Caco-2 (cell line): ENCODE measurements around the gene MTRF1L. TPM values are rescaled to one million over a fixed set of nuclear protein-coding genes. Genes with fewer than 3 reads are reported as not detected.
A peak's percentile ranks its signal among the peaks of the same experiment; 100 is the strongest.

Source experiments
- BruUV-seq: library from RNA; stranded (reverse); fragments of 400-500 nt; replicated peaks from 2 replicates; lab custom pipeline; 2021; lab: Mats Ljungman, UMichigan
- CTCF ChIA-PET: fragments of 300-600 bp; sonication (Branson Sonifier 250); formaldehyde crosslinking; loops from one replicate; lab custom pipeline; 2022; ENCODE audit warnings: antibody characterized with exemption; lab: Charles Lee
- POLR2A ChIA-PET: fragments of 300-600 bp; sonication (Branson Sonifier 250); formaldehyde crosslinking; loops from one replicate; lab custom pipeline; 2022; ENCODE audit warnings: antibody characterized with exemption; lab: Charles Lee
- DNase-seq, 2 experiments: peaks; one replicate each; pipeline versions ENCODE4 v3.0.0 to v3.0.0-alpha.2; 2020 to 2022
- H3K27me3 ChIP-seq: replicated peaks from 2 replicates; pipeline ENCODE4 v1.6.0; 2011; ENCODE audit warnings: low read length; ENCODE audit not compliant: control insufficient read depth, insufficient read depth
- H3K36me3 ChIP-seq: 2 replicates; pipeline ENCODE4 v1.5.1; 2011; ENCODE audit warnings: low read length; ENCODE audit not compliant: control insufficient read depth, insufficient read depth
- H3K4me1 ChIP-seq: fragments of 250-450 bp; sonication (Bioruptor Pico); 2 replicates; pipeline ENCODE4 v1.5.1; 2020; ENCODE audit warnings: mild to moderate bottlenecking
- H3K4me3 ChIP-seq: 2 replicates; pipeline ENCODE4 v1.5.1; 2011; ENCODE audit warnings: low read depth, mild to moderate bottlenecking, control low read depth, low read length
- H3K9me3 ChIP-seq: fragments of 250-450 bp; sonication (Bioruptor Pico); 2 replicates; pipeline ENCODE4 v1.5.1; 2020; ENCODE audit warnings: mild to moderate bottlenecking, moderate library complexity
- H3K27ac Mint-ChIP-seq: one replicate; pipeline ENCODE4 v1.8.0; 2022; ENCODE audit warnings: mixed read lengths; ENCODE audit not compliant: unreplicated experiment
- H3K27me3 Mint-ChIP-seq: one replicate; pipeline ENCODE4 v1.8.0; 2022; ENCODE audit warnings: mixed read lengths; ENCODE audit not compliant: insufficient read depth, unreplicated experiment
- H3K36me3 Mint-ChIP-seq: one replicate; pipeline ENCODE4 v1.8.0; 2022; ENCODE audit warnings: mild to moderate bottlenecking, mixed read lengths; ENCODE audit not compliant: insufficient read depth, unreplicated experiment
- H3K4me1 Mint-ChIP-seq: one replicate; pipeline ENCODE4 v1.8.0; 2022; ENCODE audit warnings: low read depth, mixed read lengths; ENCODE audit not compliant: unreplicated experiment
- H3K4me3 Mint-ChIP-seq: one replicate; pipeline ENCODE4 v1.8.0; 2022; ENCODE audit warnings: mild to moderate bottlenecking, moderate library complexity, mixed read lengths; ENCODE audit not compliant: unreplicated experiment
- H3K9me3 Mint-ChIP-seq: one replicate; pipeline ENCODE4 v1.8.0; 2022; ENCODE audit warnings: mixed read lengths; ENCODE audit not compliant: unreplicated experiment
- CTCF ChIP-seq, 2 experiments: fragments of 200-600 bp in 1 of 2; IDR thresholded peaks; 1 replicate in 1 of 2; 2 replicates in 1 of 2; pipeline versions ENCODE4 v1.5.1 to v1.8.0; 2011 to 2022; ENCODE audit warnings: antibody characterized with exemption in 1 of 2, control low read depth in 1 of 2, inconsistent platforms in 1 of 2, low read depth in 1 of 2, low read length in 1 of 2, mild to moderate bottlenecking in 1 of 2, moderate library complexity in 1 of 2; ENCODE audit not compliant: insufficient read depth in 1 of 2, severe bottlenecking in 1 of 2, unreplicated experiment in 1 of 2
- intact Hi-C: fragments of 100-400 bp; cut with micrococcal nuclease; formaldehyde crosslinking; loops from one replicate; pipeline ENCODE4 v1.10.0; 2022; ENCODE audit not compliant: unreplicated experiment
- total RNA-seq: library from RNA; stranded (reverse); gene quantifications from 2 replicates; pipeline ENCODE4 v1.2.3, GENCODE V29; 2022

The MTRF1L gene
- total RNA-seq, 1 experiment from 2014 or later: 24.4 TPM

DNA sequence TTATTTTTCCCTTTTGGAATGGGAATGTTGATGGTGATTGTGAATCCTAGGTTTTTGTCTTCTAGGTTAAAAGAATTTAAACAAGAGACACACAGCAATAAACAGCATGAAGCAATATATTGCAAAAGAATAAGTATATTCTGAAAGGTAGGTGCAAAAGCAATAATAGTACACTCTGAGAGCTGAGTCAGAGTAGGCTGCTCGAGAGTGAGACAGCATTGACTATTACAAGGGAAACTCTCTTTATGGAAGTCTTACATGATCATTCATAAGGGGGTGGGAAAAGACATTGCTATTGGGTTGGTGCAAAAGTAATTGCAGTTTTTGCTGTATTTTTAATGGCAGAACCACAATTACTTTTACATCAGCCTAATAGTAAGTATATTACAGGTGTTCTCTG, 44.7 kb downstream of the MTRF1L start:
- DNase-seq: no peak
- Histone ChIP-seq H3K4me1 (no peaks in the 10 kb centered on the region), H3K4me3 (no peak overlapping the region), H3K9me3 (no peaks in the 10 kb centered on the region), H3K27me3 (no peaks in the 10 kb centered on the region), H3K36me3 (no peaks in the 10 kb centered on the region)
- CTCF ChIA-PET: no interaction called here
- H3K9me3 Mint-ChIP-seq: no peaks in the 10 kb centered on the region
- no peak overlapping the region for H3K4me3 Mint-ChIP-seq
- H3K4me1 Mint-ChIP-seq: peaks cover 7% of the 10 kb centered on the region
- intact Hi-C loops: no loop called here
- POLR2A ChIA-PET: no interaction called here
- no TSS peak for BruUV-seq
- H3K27me3 Mint-ChIP-seq: peaks cover 2% of the 10 kb centered on the region
- no peak overlapping the region for H3K27ac Mint-ChIP-seq
- no peaks in the 10 kb centered on the region for H3K36me3 Mint-ChIP-seq
- TF ChIP-seq CTCF (IDR thresholded peaks at IDR 0.05; ENCODE audit: insufficient read depth in 1 of 2, low read depth in 1 of 2, low read length in 1 of 2, severe bottlenecking in 1 of 2, unreplicated experiment in 1 of 2): no peak

DNA sequence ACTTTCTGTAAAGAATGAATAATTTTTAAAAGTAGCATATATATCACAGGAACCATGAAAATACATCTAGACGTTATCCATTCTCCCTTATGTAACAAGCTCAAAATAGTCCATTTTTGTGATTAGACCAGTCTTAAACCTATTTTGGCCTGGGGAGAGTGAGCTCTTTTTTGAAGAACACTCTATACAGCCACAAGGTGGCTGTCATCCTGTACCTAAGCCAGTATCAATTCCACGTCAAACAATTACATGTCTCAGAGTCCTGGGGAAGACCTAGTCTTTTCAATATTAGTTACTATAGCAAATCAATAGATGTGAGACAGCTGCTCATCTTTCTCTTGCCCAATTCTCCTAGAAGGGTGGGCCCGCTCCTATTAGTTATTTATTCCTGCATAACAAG, 48.1 kb downstream of the MTRF1L start:
- H3K36me3 Mint-ChIP-seq: no peaks in the 10 kb centered on the region
- Histone ChIP-seq H3K9me3 (no peaks in the 10 kb centered on the region), H3K27me3 (no peaks in the 10 kb centered on the region), H3K36me3 (no peaks in the 10 kb centered on the region), H3K4me3 (no peak overlapping the region), H3K4me1 (no peaks in the 10 kb centered on the region)
- BruUV-seq: no TSS peak
- ChIA-PET CTCF (interaction anchor here (0.7 kb wide), 2 partner anchors 29 to 74 kb away, joined by 3 read pairs; partner anchors contain the start of gene FBXO5), POLR2A (no interaction called here)
- DNase-seq: no peak
- no peaks in the 10 kb centered on the region for H3K9me3 Mint-ChIP-seq
- H3K27ac Mint-ChIP-seq: no peak overlapping the region
- H3K27me3 Mint-ChIP-seq: peaks cover 2% of the 10 kb centered on the region
- peaks cover 7% of the 10 kb centered on the region for H3K4me1 Mint-ChIP-seq
- intact Hi-C loops: loop anchor here (1.0 kb wide), 1 partner anchor 70 kb away; no protein-coding TSS in a partner anchor
- H3K4me3 Mint-ChIP-seq: no peak overlapping the region
- TF ChIP-seq CTCF (IDR thresholded peaks at IDR 0.05; ENCODE audit: insufficient read depth in 1 of 2, low read depth in 1 of 2, low read length in 1 of 2, severe bottlenecking in 1 of 2, unreplicated experiment in 1 of 2): no peak

DNA sequence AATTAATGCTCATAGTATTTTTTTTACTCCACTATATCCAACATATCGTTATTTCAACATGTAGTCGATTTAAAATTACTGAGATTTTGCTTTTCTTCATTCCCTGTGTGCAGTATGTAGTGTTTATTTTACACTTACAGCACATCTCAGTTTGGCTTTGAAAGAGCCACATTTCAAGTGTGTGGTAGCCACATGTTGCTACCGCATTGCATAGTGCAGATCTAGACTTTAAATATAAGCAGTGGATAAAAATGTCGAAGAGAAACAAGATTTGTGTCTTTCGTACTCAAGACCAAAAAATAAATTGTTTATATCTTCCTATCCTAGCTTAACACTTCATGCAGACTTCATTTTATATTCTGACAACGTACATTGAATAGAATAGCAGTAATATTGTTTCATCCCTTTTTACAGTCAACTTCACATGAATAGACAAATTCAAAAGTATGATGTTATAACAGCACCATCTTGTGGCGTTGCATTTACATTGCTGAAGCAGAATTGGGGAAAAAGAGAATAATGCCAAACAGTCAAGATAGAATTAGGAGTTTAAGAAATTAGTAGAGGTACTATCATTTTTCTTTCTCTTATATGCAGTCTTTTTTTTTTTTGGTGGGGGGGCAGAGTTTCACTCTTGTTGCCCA, 49.5 kb downstream of the MTRF1L start:
- Mint-ChIP-seq H3K27me3 (peaks cover 3% of the 10 kb centered on the region), H3K27ac (no peak overlapping the region), H3K9me3 (no peaks in the 10 kb centered on the region), H3K4me1 (peaks cover 7% of the 10 kb centered on the region), H3K4me3 (no peak overlapping the region), H3K36me3 (no peaks in the 10 kb centered on the region)
- no peak overlapping the region for H3K4me3 ChIP-seq
- BruUV-seq: no TSS peak
- no peaks in the 10 kb centered on the region for H3K27me3 ChIP-seq
- no peak for DNase-seq
- no peaks in the 10 kb centered on the region for H3K36me3 ChIP-seq
- intact Hi-C loops: loop anchor here (1.0 kb wide), 2 partner anchors 89 to 203 kb away; partner anchors contain the start of gene VIP
- POLR2A ChIA-PET: no interaction called here
- H3K4me1 ChIP-seq: no peaks in the 10 kb centered on the region
- CTCF ChIA-PET: no interaction called here
- TF ChIP-seq CTCF (IDR thresholded peaks at IDR 0.05; ENCODE audit: insufficient read depth in 1 of 2, low read depth in 1 of 2, low read length in 1 of 2, severe bottlenecking in 1 of 2, unreplicated experiment in 1 of 2): peak; percentile 49 to 58
- H3K9me3 ChIP-seq: no peaks in the 10 kb centered on the region
